Measurements from ENCODE around the gene CADPS2. TPM values are rescaled to one million over a fixed set of nuclear protein-coding genes. Genes with fewer than 3 reads are reported as not detected.

Gene CADPS2
- total and polyA plus RNA-seq, 10 of the 15 experiments (the other 5 are each of a cell fraction or from before 2014, with no cell fraction given) = 0.05 to 7.5 (median 0.25) TPM

DNA sequence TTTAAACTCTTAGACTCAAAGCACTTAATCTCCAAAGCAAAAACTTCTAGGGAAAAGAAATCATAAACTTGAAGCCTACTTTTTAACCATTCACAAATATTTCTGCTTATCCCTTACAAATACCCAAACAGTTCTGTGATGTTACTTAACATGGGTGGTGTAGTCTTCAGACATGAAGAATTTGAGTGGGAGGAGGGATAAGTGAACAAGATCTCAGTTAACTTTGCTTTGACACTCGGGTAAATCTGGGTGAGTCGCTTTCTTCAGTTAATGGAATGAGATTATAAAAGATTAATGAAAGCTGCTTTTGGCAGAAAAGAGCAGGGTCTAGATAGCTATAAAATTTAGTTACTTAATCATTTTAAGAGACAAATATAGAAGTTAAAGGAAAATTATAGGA is 234.8 kb downstream of the CADPS2 start (continued):
- no peak for TF ChIP-seq E2F4 (IDR thresholded peaks at IDR 0.05; ENCODE audit: low read depth, low read length)
- no peak for TF ChIP-seq SUZ12 (IDR thresholded peaks at IDR 0.05; ENCODE audit: unreplicated experiment)
- no peak for TF ChIP-seq RAD51 (IDR thresholded peaks at IDR 0.05)
- TF ChIP-seq WRNIP1 (IDR thresholded peaks at IDR 0.05; ENCODE audit: borderline replicate concordance, low read depth, low read length) = no peak
- TF ChIP-seq CBX5 (IDR thresholded peaks at IDR 0.05; ENCODE audit: low read depth) = no peak

- no TSS peak for BruUV-seq (replicated peaks)
- no peak overlapping the region for H3K4me3 ChIP-seq
- no peaks in the 10 kb centered on the region for H3K4me1 ChIP-seq (ENCODE audit: control insufficient read depth, insufficient read depth, low read length)
- H3K27me3 ChIP-seq (replicated peaks in 1 of 2; ENCODE audit: control insufficient read depth in 2 of 2, insufficient read depth in 2 of 2, low read length in 1 of 2) = no peaks in the 10 kb centered on the region
- ChIA-PET SMC1A (ENCODE audit: uncharacterized antibody, unreplicated experiment) (interaction anchor here (0.7 to 4.5 kb wide), 12 partner anchors 9 to 160 kb away, joined by 3 to 28 read pairs (median 3); no protein-coding TSS in a partner anchor), POLR2A (interaction anchor here (1.0 to 2.0 kb wide), 3 partner anchors 9 to 17 kb away, joined by 3 to 5 read pairs (median 4); no protein-coding TSS in a partner anchor), CTCF (interaction anchor here (0.6 to 1.5 kb wide), 5 partner anchors 12 to 80 kb away, joined by 3 to 6 read pairs (median 3); no protein-coding TSS in a partner anchor), RAD21 (ENCODE audit: unreplicated experiment) (interaction anchor here (1.0 to 1.8 kb wide), 8 partner anchors 9 to 47 kb away, joined by 3 to 5 read pairs (median 4); no protein-coding TSS in a partner anchor)
- 47% methylated on average over 1 of the region's 1 CpG for WGBS (ENCODE audit: insufficient coverage, insufficient replicate concordance, low lambda C conversion rate, missing lambda C conversion rate)
- FAIRE-seq (no peak), DNase-seq (ENCODE audit: low read depth, low spot score) (no peak), ATAC-seq (peak; percentile 62)
- no peaks in the 10 kb centered on the region for H3K79me2 ChIP-seq (ENCODE audit: control insufficient read depth, insufficient read depth, low read length)
- H3K4me2 ChIP-seq (ENCODE audit: control insufficient read depth, insufficient read depth) = no peak overlapping the region
- H4K20me1 ChIP-seq (ENCODE audit: control insufficient read depth, insufficient read depth) = no peaks in the 10 kb centered on the region
- H3K9me3 ChIP-seq (replicated peaks; ENCODE audit: control insufficient read depth, insufficient read depth, low read length) = no peaks in the 10 kb centered on the region; the same call in 2 of the 3 replicates
- intact Hi-C loops (cut with micrococcal nuclease; ENCODE audit: unreplicated experiment) = no loop called here
- no peaks in the 10 kb centered on the region for H3K36me3 ChIP-seq (ENCODE audit: control insufficient read depth in 2 of 2, insufficient read depth in 2 of 2, low read length in 1 of 2)
- no peak overlapping the region for H2AFZ ChIP-seq (ENCODE audit: control insufficient read depth, low read depth, low read length)
- no peak overlapping the region for H3K9ac ChIP-seq (ENCODE audit: control insufficient read depth, insufficient read depth, low read length)
- in situ Hi-C loops (cut with MboI) = no loop called here
- H3K27ac ChIP-seq (ENCODE audit: control insufficient read depth, insufficient read depth) = no peak overlapping the region
- TF ChIP-seq IKZF1 (conservative IDR thresholded peaks at IDR 0.05) (0 out of 2 replicates have a peak, but pooled peaks have one; percentile 25), HCFC1 (IDR thresholded peaks at IDR 0.05; ENCODE audit: low read length) (no peak), MAX (IDR thresholded peaks at IDR 0.05; ENCODE audit: low read depth, low read length) (no peak), GABPA (IDR thresholded peaks at IDR 0.05; ENCODE audit: low read depth) (no peak), FOS (IDR thresholded peaks at IDR 0.05; ENCODE audit: borderline replicate concordance, extremely low read depth, insufficient read length) (no peak), SIX5 (IDR thresholded peaks at IDR 0.05; ENCODE audit: low read depth, low read length, severe bottlenecking) (no peak), CHD1 (IDR thresholded peaks at IDR 0.05; ENCODE audit: low read depth, low read length) (no peak), SP1 (IDR thresholded peaks at IDR 0.05; ENCODE audit: low read depth, low read length) (no peak), MYC (IDR thresholded peaks at IDR 0.05; ENCODE audit: insufficient read depth, insufficient read length, insufficient replicate concordance, low read length, severe bottlenecking) (no peak), BRCA1 (IDR thresholded peaks at IDR 0.05; ENCODE audit: low read depth, low read length) (no peak), PAX8 (IDR thresholded peaks at IDR 0.05) (no peak)
- TF ChIP-seq, protein P1, sequence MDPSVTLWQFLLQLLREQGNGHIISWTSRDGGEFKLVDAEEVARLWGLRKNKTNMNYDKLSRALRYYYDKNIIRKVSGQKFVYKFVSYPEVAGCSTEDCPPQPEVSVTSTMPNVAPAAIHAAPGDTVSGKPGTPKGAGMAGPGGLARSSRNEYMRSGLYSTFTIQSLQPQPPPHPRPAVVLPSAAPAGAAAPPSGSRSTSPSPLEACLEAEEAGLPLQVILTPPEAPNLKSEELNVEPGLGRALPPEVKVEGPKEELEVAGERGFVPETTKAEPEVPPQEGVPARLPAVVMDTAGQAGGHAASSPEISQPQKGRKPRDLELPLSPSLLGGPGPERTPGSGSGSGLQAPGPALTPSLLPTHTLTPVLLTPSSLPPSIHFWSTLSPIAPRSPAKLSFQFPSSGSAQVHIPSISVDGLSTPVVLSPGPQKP (IDR thresholded peaks at IDR 0.05; ENCODE audit: low read depth, low read length) = no peak
- TF ChIP-seq, protein P2, sequence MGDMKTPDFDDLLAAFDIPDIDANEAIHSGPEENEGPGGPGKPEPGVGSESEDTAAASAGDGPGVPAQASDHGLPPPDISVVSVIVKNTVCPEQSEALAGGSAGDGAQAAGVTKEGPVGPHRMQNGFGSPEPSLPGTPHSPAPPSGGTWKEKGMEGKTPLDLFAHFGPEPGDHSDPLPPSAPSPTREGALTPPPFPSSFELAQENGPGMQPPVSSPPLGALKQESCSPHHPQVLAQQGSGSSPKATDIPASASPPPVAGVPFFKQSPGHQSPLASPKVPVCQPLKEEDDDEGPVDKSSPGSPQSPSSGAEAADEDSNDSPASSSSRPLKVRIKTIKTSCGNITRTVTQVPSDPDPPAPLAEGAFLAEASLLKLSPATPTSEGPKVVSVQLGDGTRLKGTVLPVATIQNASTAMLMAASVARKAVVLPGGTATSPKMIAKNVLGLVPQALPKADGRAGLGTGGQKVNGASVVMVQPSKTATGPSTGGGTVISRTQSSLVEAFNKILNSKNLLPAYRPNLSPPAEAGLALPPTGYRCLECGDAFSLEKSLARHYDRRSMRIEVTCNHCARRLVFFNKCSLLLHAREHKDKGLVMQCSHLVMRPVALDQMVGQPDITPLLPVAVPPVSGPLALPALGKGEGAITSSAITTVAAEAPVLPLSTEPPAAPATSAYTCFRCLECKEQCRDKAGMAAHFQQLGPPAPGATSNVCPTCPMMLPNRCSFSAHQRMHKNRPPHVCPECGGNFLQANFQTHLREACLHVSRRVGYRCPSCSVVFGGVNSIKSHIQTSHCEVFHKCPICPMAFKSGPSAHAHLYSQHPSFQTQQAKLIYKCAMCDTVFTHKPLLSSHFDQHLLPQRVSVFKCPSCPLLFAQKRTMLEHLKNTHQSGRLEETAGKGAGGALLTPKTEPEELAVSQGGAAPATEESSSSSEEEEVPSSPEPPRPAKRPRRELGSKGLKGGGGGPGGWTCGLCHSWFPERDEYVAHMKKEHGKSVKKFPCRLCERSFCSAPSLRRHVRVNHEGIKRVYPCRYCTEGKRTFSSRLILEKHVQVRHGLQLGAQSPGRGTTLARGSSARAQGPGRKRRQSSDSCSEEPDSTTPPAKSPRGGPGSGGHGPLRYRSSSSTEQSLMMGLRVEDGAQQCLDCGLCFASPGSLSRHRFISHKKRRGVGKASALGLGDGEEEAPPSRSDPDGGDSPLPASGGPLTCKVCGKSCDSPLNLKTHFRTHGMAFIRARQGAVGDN (IDR thresholded peaks at IDR 0.05) = 0 out of 2 replicates have a peak, but pooled peaks have one; percentile 30
Observed at GRCh38 chr7:122643250-122643649, 243.0 kb downstream of the CADPS2 start.
